AG08396 (cell line): ENCODE results near the gene KCNH3.

Source experiments
- DNase-seq: peaks from one replicate; pipeline ENCODE4 v3.0.0; 2012; ENCODE audit warnings: low spot score, mixed read lengths

KCNH3 gene

DNA sequence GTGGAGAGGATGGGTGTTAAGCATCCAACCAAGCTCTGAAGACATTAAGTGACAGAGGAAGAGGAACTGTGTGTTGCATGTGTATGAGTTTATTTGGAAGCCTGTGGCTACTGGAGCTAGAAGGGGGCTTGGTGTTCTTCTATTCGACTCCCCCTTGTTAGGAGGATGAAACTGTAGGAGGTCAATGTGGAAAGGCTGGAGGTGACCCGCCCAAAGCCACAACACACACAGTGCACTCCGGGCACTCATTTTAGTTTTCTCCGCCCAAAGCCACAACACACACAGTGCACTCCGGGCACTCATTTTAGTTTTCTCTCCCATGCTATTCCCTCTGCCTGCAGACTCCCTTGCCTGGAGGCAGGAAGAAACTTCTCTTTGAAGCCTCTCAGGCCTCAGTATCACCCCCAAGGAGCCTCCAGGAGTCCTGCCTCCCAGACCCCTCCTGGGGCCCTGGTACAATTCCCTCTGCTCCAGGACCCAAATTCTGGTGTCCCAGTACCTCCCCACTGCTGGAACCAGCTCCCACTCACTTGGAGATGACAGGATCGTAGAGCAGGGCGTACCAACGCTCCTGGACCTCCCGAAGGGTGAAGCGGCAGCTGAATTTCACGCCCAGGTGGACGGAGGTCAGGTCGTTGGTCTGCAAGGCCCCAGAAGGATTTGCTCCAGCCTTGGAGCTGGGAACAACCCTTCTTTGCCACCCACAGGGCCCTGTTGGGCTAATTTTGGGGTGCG is 25.3 kb downstream of the KCNH3 start:
- DNase-seq = no peak

DNA sequence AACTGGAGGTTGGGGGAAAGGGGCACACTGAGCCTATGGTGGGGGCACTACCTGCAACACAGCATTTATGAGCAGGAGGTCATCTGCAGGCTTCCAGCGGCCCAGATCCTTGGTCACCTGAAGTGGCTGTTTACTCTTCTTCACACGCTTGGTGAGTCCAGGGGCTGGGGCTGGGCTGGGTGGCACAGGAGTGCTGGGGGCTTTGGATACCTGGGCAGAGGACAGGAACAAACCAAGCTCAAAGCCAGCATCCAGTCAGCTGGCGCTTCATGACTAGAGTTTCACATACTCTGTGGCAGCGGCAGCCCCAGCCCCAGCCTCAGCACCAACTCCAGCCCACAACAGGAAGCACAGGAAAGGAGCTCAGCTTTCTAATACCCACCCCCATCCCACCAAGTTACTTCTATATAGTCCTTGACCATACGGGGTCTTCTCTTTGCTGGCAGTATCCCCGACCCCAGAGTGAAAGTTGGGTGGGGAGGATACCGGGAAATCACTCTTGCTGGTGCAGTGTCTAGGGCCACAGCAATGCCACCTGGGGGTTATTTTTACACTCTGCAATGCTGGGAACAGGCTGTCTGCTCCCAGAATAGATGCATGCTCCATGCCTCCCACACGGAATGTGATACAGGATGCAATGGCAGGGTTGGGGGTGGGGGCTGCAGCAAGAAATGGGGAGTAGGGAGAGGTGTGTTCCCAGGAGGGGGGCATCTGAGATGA is 26.0 kb downstream of the KCNH3 start:
- no peak for DNase-seq

- DNase-seq = no peak
Observed at GRCh38 chr12:49565406-49566265, 26.8 kb downstream of the KCNH3 start.

DNA sequence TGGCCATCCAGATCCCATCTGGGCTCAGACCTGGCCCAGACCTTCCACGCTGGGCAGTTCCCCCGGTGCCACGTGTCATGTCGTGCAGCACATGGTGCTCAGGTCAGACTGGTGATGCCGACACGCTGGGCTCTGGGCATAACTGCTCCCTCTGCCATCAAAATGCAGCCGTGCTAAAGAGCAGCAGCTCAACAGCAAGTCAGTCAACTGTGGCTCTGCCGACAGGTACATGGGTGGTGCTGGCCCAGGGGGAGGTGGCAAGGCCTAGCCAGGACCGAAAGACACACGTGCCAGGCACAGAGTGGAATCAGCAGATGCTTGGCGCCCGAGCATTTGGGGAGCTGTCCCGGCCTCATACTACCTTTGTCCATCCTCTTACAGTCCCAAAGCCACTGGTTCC is 27.5 kb downstream of the KCNH3 start:
- DNase-seq = no peak

GRCh38 chr12:49567302-49567610 is 28.4 kb downstream of the KCNH3 start:
- no peak for DNase-seq

- DNase-seq = peak; percentile 96
Observed at GRCh38 chr12:49567611-49568441, 29.0 kb downstream of the KCNH3 start, which contains the start of gene MCRS1. TSS of gene MCRS1 (minus strand) at chr12:49568142. CDS start at chr12:49566731, 1,411 bp downstream.

GRCh38 chr12:49568442-49569162 is 29.8 kb downstream of the KCNH3 start:
- no peak for DNase-seq

DNA sequence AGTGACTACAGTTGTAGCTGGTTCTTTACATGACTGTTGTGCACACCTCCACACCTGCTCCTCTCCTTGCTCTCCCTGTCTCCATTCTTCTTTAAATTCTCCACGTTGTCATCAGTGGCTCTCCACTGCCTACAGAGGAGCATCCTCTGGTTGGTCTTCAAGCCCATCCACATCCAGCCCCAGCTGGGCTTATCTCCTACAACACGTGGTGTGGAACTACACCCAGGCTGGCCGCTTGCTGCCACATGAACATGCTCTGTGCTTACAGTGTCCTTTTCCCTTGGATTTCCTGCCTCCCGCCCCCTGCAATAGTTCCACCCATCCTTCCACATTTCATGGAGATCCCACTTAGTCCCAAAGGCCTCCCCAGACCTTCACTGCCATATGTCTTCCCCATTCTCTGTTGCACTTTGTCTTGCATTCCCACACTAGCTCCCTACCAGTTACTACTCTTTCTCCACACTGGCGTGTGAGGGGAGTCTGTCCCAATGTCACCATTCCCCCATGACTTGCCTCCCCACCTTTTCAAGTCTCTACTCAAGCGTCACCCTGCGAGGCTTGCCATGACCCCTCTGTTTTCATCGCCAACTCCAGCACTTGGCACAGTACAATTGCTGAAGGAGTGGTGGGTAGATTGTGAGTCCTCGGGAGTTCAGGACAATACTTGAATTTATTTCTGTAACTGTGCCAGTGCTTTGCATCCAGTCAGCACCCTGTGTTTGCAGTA is 38.9 kb downstream of the KCNH3 start:
- DNase-seq = no peak

- DNase-seq = no peak
Observed at GRCh38 chr12:49578471-49579112, 39.8 kb downstream of the KCNH3 start.

DNA sequence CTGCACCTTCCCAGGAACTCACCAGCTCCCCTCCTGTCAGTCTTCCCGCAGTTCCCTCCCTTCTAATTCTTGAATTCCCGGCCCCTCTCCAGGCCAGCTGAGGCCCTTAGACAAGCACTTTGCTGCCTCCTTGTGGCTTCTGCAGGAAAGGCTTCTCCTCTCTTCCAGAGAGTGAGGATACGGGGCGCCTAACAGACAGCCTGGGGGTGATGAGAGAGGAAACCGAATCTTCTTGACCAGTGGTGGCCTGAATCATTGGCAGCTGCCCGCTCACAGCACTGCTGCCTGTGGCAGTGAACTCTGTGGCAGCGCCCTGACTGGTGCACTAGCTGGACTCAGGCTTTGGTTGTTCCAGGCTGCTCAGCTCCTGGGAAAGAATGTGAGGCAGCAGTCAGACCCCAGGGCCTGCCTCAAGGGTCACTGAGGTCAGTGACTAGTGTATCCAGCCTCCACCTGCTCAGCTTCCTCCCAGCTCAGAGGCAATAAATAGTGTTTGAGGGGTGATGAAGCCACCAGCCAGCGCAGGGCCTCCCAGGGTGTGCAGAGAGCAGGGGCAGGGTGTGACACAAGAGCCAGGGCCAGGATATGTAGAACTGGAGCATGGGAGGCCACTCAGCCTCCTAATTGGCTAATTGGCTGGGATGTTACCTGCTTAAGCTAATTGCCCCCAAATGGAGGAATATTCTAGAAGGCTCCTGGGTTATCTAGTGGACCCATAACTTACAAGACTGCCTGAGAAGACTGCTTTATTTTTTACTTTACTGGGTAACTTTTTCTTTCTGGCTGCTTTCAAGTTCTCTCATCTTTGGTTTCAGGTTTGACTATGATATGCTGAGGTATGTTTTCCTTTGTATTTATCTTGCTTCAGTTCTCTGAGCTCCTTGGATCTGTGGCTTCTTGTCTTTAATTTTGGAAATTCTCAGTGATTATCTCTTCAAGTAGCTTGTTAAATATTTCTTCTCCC is 42.0 kb downstream of the KCNH3 start:
- DNase-seq = peak; percentile 82

- no peak for DNase-seq
Observed at GRCh38 chr12:49582201-49582600, 43.4 kb downstream of the KCNH3 start.

- DNase-seq = no peak
Observed at GRCh38 chr12:49582850-49583249, 44.0 kb downstream of the KCNH3 start.

DNA sequence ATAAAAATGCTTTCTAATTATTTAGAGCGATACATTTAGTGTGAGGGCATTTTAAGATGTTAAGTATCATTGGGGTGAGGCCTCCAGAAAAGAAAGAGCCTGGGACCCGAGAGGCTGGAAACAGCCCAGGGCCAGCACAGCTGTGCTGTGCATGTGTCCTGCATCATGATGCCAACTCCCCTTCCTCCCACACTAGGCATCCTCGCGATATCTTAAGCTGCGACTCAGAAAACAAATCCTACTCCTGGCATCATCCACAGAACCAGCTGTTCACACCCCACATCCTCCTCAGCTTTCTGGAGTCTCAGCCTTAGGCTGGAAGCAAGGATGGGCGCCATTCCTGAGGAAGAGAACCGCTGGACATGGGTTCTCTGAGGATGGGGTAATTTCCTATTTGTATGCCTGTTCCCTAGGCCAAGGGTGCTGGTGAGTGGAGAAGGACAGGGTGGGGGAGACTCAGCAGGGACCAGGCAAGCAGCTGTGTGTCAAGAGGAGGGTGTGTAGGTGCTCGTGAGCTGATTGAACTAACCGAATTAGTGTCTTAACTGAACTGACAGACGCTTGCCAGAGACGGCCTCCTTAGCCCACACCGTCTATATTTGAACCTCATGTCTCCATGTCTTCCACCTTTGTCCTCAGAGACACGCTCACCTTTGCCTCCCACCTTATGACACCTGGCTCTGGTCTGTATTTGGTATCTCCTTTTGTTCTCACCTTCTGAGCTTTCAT is 44.7 kb downstream of the KCNH3 start:
- peak; percentile 41 for DNase-seq

- DNase-seq = no peak
Observed at GRCh38 chr12:49584591-49584990, 45.8 kb downstream of the KCNH3 start.

DNA sequence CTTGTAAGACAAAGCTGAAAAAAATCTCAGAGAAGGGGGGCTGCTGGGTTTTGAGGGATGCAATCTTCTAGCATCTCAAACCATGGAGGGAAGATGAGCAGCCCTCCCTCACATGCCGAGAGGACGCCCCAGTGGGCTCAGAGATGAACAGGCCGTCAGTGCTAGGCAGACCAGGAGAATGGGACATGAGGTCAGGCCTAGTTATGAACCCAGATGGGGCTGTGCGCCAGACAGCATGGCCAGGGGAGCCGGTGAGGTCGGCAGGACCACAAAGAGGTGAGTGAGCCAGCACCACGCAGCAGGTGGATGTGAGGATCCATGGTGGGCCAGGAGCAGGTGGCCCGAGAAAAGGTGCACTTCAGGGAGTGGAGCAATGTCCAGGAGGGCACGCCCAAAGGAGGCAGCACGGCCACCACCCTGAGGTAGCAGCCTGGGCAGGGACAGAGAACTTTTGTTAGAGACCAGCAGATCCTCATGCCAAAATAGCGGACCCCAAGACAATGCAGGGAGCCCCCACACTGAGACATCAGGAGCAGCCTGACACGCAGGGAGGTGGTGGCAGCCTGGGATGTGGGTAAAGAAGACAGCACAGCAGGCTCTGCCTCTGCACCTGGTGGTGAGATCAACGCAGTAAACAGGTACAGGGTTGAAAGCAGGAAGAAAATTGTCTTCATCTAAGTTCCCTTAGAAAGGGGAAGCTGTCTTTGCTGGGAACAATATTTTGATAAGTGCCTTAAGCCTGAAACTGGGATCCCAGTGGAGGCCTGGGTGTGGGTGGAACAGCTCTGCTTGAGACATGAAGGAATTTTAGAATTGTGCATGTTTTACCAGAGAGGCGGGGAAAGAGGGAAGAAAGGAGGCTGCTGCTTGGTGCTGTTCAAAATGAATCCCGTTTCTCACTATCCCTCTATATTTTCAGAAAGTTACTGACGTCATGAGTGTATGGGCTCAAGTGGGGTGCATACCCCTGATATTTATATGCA is 46.9 kb downstream of the KCNH3 start:
- DNase-seq = no peak

GRCh38 chr12:49587174-49587908 is 48.5 kb downstream of the KCNH3 start:
- DNase-seq = no peak
